HG03575 (cell line): ENCODE measurements around the gene MILR1.

Source experiments
- ATAC-seq: cut with Tn5 transposase; IDR thresholded peaks from one replicate; pipeline ENCODE4 v1.9.1; 2021; ENCODE audit not compliant: unreplicated experiment, insufficient number of reproducible peaks, low FRiP score; ENCODE audit errors: extremely low read depth

Gene MILR1

GRCh38 chr17:64498308-64499203, 49.6 kb downstream of the MILR1 start:
- ATAC-seq = no peak

GRCh38 chr17:64499805-64500486, 51.0 kb downstream of the MILR1 start:
- ATAC-seq = no peak

- no peak for ATAC-seq
Measured at GRCh38 chr17:64500487-64500859, 51.6 kb downstream of the MILR1 start.

GRCh38 chr17:64500862-64501765, 52.2 kb downstream of the MILR1 start:
- ATAC-seq = no peak

GRCh38 chr17:64502021-64502420, 53.1 kb downstream of the MILR1 start:
- no peak for ATAC-seq

- ATAC-seq = no peak
Measured at GRCh38 chr17:64502809-64503208, 53.9 kb downstream of the MILR1 start.

- ATAC-seq = no peak
Measured at GRCh38 chr17:64503341-64503740, 54.4 kb downstream of the MILR1 start.

GRCh38 chr17:64503821-64504768, 55.2 kb downstream of the MILR1 start:
- ATAC-seq = no peak

- no peak for ATAC-seq
Measured at GRCh38 chr17:64504769-64505339, 55.9 kb downstream of the MILR1 start.

- no peak for ATAC-seq
Measured at GRCh38 chr17:64505340-64506200, 56.7 kb downstream of the MILR1 start.

- ATAC-seq = peak; percentile 25
Measured at GRCh38 chr17:64506201-64506575, 57.3 kb downstream of the MILR1 start, which contains the start of gene DDX5. Gene DDX5 (minus strand): TSS chr17:64506289. CDS start chr17:64506119, 170 bp downstream.

GRCh38 chr17:64506576-64507412, 57.9 kb downstream of the MILR1 start, which contains the start of gene CEP95:
Gene CEP95 (plus strand): TSS chr17:64506977. CDS start chr17:64507098, 121 bp downstream.
- peak; percentile 30 for ATAC-seq

- ATAC-seq = peak; percentile 15
Measured at GRCh38 chr17:64507413-64507782, 58.5 kb downstream of the MILR1 start.

GRCh38 chr17:64508683-64509082, 59.8 kb downstream of the MILR1 start:
- no peak for ATAC-seq

- no peak for ATAC-seq
Measured at GRCh38 chr17:64509179-64509578, 60.3 kb downstream of the MILR1 start.

- ATAC-seq = no peak
Measured at GRCh38 chr17:64515419-64515818, 66.5 kb downstream of the MILR1 start.
